ENCODE results near the gene NR2C2AP.

NR2C2AP gene

DNA sequence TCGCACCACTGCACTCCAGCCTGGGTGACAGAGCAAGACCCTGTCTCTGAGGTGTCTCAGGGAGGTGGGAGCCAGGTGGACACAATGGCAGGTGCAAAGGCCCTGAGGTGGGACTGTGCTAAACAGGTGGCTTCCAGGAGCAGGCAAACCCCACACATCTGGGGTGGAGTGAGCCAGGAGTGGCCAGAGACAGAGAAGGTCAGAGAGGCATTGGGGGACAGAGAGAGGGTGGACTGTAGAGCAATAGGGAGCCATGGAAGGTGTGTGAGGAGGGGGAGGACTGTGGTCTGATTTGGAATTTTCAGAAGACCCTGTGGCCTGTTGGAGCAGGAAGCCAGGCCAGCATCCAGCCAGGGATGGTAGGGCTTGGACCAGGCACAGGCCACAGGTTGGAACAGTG lies 37.8 kb downstream of the NR2C2AP start:
- no peak for DNase-seq (ENCODE audit: low spot score)
- in situ Hi-C loops (cut with MboI; ENCODE audit: low sequenced_read_pairs, unreplicated experiment), result no loop called here
- no peak for TF ChIP-seq CTCF (IDR thresholded peaks at IDR 0.05; ENCODE audit: borderline replicate concordance, control extremely low read depth, extremely low read depth, insufficient read depth, missing control alignments)

- DNase-seq (ENCODE audit: low spot score), result no peak
- in situ Hi-C loops (cut with MboI; ENCODE audit: low sequenced_read_pairs, unreplicated experiment), result no loop called here
- no peak for TF ChIP-seq CTCF (IDR thresholded peaks at IDR 0.05; ENCODE audit: borderline replicate concordance, control extremely low read depth, extremely low read depth, insufficient read depth, missing control alignments)
Observed at GRCh38 chr19:19162495-19162894, 40.7 kb downstream of the NR2C2AP start.

DNA sequence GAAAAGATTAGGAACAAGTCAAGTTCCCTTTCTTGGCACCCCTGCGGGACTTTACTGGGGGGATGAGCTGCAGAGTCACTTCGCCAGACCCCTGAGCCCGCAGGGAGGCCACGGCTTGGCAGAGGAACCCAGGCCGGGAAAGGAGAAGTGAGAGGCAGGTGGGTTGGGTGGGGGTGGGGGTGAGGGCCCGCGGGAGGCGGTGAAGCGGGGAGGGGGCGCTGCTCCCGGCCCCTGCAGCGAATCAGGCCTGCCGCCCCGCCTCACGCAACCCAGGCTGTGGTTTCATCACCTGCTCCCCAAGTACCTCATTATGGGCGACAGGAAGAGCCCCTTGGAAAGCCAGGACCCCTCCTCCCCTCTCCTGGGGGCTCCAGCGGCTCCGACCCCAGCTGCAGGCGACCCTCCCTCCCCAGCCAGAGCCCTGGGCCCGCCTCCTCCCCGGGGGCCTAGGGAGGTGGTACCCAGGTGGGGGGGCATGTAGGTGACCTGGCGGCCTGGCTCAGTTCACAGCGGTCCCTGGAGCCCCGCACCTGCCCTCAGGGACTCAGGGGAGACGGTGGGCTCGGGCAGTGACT lies 42.7 kb downstream of the NR2C2AP start:
- in situ Hi-C loops (cut with MboI; ENCODE audit: low sequenced_read_pairs, unreplicated experiment), result no loop called here
- DNase-seq (ENCODE audit: low spot score), result peak; percentile 79
- TF ChIP-seq CTCF (IDR thresholded peaks at IDR 0.05; ENCODE audit: borderline replicate concordance, control extremely low read depth, extremely low read depth, insufficient read depth, missing control alignments), result no peak

DNA sequence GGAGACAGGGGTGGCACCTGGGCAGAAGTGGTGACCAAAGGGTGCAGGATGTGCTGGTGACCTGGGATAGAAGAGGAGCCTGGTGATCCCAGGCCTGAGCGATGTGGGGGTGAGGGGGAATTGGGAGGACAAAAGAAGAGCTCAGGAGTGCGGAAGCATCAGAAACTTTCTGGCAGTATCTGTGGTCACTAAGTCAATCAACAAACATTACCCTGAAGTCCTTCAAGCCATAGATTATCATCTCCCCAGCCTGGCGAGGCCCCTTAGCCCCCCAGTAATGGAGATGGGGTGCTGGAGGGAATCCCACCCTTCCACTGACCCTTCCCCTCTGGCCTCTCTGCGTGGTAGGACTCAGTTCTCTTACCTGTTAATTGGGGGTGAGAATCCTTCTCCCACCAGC lies 43.7 kb downstream of the NR2C2AP start:
- no peak for TF ChIP-seq CTCF (IDR thresholded peaks at IDR 0.05; ENCODE audit: borderline replicate concordance, control extremely low read depth, extremely low read depth, insufficient read depth, missing control alignments)
- in situ Hi-C loops (cut with MboI; ENCODE audit: low sequenced_read_pairs, unreplicated experiment), result no loop called here
- DNase-seq (ENCODE audit: low spot score), result no peak

- in situ Hi-C loops (cut with MboI; ENCODE audit: low sequenced_read_pairs, unreplicated experiment), result no loop called here
- TF ChIP-seq CTCF (IDR thresholded peaks at IDR 0.05; ENCODE audit: borderline replicate concordance, control extremely low read depth, extremely low read depth, insufficient read depth, missing control alignments), result no peak
- DNase-seq (ENCODE audit: low spot score), result no peak
Observed at GRCh38 chr19:19157808-19158207, 45.4 kb downstream of the NR2C2AP start.

GRCh38 chr19:19155495-19156219 lies 47.6 kb downstream of the NR2C2AP start:
- in situ Hi-C loops (cut with MboI; ENCODE audit: low sequenced_read_pairs, unreplicated experiment), result no loop called here
- peak; percentile 70 for DNase-seq (ENCODE audit: low spot score)
- no peak for TF ChIP-seq CTCF (IDR thresholded peaks at IDR 0.05; ENCODE audit: borderline replicate concordance, control extremely low read depth, extremely low read depth, insufficient read depth, missing control alignments)

Data from GM13976 (cell line).